ENCODE results near the gene CPA4.
A peak's percentile ranks its signal among the peaks of the same experiment; 100 is the strongest.

CPA4 gene

DNA sequence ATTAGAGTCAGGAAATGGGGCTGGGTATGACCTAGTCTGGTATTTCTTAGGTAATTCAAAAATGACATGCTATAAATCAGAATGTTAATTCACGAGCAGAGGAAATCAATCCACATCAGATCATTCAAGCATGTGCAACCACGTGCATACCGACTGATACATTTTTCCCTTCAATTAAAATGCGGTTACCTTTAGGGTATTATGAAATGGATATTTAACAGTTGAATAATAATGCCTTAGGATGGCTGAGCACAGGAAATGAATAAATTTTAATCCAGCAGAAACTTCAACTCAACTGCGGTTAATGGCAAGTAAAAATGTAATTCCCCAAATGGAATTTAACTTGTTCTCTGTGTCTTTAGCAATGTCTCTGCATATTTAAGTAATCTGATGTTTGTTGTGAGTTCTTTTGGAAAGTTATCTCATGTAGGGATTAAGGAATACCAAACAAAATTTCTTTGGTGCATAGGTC, 17.1 kb upstream of the CPA4 start:
- no peak for DNase-seq

DNA sequence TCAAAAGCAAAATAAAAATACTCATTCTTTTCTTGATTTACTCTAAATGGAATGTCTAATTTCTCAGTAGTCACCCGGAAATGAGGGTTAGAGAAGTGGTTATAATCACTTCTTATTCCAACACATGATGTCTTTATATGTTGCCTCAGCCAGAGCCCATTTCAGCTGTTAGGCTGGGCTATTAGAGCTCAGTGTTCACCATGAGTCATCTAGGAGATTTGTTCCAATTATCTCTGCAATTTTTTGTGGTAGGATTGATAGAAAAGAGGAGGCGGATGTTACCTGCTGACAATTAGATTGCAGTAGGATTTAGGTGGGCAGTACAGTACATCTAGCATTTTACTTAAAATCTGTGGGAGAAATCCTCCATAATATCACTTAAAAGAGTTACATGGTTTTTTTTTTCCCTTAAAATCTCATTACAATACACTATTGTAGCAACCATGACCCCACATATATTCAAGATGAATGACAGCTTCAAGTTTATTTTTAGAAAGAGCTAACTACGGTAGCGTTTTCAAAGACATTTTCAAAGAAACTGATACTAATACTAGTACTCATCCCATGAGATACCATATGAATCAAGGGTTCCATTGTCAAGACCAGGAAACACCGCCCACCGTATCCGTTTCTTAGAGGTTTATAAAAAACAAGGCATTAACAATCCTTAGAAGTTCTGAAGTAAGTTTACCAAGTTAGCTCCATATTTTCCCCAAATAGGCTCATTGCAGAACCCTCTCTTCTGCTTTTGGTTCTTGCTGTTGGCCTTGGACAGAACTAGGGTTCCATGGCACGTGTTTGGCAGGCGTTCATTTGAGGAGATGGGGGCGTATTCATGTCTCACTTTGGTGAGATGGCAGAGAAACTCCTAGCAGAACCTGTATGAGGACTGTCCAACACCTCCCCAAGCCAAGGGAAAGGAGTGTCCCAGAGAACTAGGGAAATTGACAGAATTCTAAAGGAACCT, 15.9 kb upstream of the CPA4 start:
- peak in 1 of 4 experiments; percentile 5 for DNase-seq

DNA sequence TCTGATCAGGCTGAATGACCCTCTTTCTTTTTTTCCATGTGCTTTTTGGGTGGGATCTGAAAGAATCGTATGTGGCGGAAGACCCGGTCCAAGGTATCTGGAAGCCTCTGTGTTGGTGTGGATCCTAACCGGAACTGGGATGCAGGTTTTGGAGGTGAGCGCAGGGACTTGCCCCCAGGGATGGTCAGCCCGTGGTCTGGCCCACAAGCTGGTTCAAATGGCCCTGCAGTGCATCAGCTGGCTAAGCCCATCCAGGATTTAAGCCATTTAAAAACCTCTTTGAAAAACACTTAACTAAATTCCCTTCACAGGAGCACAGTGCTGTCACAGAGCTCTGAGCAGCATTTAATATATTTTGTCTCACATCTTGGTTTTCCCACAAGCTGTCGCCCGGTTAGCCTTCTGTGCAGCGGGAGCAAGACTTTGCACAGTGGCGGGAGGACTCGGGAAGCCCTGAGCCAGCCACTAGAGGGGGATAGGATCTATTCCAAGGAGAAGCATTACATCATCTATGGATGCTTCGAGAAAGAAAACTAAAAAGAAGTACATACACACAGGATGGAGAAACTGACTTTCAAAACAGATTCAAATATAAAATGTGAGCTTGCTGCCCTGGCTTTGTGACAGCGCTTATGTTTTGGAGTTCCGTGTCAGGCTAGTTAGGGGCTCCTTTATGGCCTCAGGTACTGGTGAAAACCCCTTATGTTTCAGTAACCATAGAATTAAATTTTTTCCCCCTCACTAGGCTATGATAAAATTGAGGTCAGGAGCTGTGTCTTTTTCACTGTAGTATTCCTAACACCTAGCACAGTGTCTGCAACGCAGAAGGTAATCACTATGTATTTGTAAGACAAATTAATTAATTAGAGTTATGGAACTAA, 15.0 kb upstream of the CPA4 start:
- no peak for DNase-seq

DNA sequence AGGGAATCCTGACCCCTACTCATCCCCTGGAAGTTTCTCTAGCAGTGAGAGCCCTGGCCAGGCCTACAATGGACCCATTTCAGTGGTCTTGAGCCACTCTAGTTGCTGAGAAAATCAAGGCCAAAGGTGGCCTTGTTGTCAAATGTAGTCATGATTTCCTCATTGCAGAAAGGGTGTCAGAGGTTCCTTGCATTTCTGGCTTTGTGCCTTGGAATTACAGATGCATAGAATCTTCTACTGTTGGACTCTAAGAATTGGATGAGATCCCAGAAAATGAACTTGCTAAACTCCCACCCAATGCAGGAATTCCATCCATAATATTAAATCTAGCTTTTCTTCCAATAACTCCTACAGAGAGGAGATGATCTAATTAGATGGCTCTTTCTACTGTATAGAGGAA, 14.1 kb upstream of the CPA4 start:
- no peak for DNase-seq

DNA sequence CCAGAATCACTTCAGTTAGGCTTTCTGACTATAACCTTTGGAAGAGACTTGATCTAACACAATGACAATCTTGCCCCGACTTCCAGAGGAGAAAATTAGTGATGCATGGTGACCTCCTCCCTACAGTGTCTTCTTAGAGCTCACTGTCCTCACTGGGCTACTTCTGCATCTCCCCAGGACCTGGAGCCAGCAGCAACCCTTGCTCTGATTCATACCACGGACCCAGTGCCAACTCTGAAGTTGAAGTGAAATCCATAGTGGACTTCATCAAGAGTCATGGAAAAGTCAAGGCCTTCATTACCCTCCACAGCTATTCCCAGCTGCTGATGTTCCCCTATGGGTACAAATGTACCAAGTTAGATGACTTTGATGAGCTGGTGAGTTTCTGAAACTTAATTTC, 13.7 kb upstream of the CPA4 start:
- DNase-seq: no peak

DNA sequence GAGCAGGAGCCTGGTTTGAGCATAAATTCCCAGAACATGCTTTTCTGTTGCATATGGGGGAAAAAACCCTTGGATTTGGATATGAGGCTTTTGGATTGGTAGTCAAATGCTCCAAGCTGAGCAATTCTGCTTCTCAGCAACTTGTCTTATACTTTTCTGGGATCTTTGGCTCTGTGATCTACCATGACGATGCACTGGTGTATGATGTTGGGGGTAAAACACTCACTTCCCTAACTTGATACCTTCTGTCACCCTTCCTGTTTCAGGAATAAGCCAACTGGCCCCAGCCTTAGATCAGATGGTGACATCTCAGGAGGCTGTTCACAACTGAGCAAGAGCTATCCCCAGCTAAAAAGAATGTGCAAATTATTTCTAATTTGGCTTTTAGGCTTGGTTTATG, 13.1 kb upstream of the CPA4 start:
- no peak for DNase-seq

DNA sequence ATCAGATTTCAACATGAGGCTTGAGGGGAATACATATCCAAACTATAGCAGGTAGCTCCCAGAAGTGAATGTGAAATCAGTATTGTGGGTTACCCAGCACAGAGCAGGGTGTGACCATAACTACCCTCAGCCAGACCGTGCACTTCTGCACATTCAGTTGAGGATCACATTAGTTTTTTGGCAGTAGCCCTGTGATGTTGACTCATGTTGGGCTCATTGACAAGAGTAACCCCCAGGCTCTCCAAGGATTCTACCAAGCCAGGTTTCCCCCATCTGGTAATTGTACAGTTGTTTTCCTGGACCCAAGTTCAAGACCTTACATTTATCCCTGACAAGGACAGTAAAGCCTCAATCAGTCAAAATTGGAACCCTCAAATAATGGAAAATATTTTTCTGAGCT, 11.7 kb upstream of the CPA4 start:
- DNase-seq: no peak

DNA sequence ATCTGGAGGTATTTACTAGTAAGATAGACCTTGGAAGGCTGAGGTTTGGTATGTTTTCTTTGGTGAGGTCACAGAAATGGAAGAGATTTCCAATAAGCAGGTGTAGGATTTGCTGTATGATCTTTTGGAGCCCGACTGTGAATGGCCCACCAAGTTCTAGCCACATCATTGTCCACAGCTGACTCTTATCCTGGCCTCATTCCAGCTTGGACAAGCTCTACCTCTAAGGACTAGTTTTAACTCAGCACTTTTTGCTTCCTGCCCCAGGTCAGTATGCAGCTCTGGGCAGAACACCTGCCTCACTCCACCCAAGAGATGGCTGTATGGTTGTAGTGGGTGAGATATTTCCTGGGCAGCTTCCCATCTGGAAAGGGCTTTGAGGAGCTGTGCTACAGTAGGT, 6.1 kb upstream of the CPA4 start:
- DNase-seq: no peak

DNA sequence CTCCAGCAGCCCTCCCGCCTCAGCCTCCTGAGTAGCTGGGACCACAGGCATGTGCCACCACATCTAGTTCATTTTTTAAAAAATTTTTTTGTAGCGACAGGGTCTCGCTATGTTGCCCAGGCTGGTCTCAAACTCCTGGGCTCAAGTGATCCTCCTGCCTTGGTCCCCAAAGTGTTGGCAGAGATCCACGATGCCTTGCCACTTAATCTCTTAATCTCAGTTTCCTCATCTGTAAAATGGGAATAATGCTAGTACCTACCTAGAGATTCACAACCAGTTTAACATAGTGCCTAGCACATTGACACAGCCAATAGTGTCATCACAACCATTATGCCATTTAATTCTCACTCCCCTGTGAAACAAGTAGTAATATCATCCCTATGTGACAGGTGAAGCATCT, 4.8 kb upstream of the CPA4 start:
- no peak for DNase-seq

DNA sequence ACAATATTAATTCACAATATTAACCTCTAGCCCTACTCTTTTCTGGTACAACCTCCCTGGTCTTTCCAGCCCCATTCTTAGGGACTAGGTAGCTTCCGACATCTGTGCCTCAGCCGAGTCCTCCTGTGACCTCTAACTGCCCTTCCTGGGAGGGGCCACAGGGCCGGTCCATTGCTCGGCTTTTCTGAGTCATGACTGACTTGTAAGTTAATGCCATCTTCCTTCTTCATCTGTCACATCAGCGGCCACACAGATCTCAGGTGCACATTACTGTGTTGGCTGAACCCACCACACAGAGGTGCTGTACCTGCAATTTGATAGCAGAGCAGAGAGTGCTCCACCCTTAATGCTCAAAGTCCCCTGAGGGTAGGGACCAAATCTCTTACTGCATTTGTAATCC, 4.1 kb upstream of the CPA4 start:
- no peak for DNase-seq

DNA sequence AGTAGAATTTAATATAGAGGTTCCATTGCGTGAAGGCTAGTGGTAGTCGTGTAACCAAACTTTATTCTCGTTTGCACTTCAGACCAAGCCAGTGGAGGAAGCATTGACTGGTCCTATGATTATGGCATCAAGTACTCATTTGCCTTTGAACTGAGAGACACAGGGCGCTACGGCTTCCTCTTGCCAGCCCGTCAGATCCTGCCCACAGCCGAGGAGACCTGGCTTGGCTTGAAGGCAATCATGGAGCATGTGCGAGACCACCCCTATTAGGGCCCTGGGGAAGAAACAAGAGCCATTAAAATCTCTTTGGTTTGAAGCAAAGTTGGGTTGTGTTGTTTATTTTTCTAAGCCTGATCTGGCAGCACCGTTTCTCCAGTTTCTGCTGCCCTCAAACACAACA, 3.5 kb upstream of the CPA4 start:
- no peak for DNase-seq

DNA sequence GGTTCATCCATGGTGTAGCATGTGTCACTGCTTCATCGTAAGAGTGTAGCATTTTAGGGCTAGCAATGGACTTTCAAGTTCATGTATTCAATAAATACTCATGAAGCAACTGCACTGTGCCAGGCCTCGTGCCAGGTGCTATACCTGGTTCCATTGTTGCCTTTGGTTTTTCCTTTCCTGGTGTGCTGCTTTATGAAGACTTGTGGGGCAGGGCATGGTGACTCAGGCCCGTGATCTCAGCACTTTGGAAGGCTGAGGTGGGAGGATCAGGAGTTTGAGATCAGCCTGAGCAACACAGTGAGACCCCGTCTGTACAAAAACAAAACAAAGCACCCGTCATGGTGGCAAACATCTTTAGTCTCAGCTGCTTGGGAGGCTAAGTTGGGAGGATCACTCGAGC, 2.2 kb upstream of the CPA4 start:
- no peak for DNase-seq

DNA sequence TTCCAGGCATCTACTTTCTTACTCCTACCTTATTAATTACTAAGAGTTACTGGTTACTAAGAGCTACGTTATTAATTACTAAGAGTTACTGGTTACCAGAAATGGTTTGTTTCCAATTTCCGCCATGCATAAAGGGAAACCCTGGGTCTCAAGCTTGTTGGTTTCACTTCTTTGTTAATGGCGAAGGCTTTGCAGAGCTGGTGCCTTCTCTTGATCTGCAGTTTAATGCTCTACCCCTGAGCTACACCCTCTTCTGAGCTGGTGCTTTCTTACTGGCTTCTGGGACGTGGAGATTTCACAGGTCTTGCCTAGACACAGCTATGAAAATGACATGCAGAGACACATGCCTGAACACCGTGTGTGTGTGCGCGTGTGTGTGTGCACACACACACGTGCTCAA, 560 bp downstream of the CPA4 start:
- no peak for DNase-seq

DNA sequence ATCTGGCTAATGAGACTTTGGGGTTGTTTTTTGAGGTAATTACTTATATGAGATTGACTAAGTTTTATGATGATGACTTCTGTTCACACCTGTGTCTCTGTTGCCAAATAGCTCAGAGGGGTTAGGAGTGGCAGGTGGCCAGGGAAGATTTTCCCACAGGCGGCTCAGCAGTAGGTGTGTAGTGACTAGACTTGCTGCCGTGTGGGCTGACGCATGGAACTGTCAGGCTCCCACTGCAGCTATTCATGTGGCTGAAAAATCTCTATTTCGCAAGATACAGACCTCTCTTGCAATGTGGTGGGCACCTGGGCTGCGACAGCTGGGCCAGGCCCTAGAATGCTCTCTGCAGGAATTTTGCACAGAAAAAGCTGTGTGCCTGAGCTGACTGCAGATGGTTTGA, 1.4 kb downstream of the CPA4 start:
- no peak for DNase-seq

DNA sequence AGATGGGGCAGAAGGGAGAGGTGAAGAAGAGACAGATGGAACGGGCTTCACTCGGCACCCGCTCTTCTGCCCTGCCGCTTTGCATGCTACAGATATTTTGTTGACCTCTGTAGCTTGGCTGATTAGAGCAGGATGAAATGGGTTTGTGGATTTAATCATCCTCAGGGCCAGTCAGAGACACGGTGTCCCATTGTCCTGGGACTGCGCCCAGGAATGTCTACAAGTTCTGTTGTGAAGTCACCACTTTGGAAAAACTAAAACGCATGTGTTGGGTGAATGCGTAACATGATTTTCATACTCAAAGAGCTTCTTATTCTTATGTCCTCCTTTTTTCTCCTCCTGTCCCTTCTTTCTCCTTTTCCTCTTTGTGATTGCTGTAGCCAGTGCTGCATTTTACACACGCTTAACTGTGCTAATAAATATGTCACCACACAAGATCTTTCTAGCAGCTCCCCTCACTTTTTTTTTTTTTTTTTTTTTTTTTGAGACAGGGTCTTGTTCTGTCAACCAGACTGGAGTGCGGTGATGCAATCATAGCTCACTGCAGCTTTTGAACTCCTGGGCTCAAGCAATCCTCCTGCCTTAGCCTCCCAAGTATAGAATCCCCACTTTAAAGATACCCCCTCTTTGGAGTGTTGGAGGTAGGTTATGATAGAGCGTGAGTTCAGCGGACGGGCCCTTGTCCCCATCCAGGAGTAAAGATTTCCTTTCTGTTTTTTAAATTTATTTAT, 3.4 kb downstream of the CPA4 start:
- DNase-seq: no peak

DNA sequence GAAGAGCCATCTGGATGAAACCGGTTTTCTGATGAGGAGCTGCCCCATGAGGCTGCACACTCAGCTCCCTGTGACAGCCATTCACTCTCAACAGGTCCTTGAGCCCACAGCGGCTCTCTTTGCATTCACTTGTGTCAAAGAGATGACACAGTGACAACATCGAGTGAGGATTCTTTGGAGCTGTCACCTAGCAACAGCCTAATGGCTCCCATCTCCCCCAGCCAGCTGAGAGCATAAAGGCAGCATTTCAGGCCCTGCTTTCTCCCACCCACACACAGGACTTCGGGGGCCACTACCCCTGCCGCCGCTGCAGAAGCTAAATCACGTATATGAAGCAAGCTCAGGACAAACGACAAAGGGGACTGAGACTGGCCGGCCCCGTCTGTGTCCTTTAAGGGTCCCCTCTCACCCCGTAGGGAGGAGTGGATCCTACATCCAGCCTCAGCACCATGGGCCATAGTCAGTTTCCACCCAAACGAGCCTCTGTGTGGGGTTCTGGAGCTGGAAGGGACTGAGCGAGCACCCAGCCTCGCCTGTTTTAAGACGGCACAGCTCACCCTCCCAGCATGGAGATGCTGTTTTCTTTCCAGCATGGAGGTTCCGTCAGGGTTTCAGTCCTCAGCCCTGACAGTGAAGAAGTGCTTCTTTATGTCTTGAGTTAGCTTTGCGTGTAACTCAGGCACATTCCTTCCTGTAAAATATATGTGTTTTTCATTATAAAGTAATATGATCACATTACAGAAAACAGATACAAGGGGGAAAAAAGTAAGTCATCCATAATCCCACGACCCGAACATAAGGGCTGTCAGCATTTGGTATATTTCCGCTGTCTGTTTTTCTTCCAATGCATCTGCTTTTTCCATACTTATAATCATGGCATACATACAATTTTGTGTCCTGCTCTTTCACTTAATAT, 4.9 kb downstream of the CPA4 start:
- DNase-seq: no peak

DNA sequence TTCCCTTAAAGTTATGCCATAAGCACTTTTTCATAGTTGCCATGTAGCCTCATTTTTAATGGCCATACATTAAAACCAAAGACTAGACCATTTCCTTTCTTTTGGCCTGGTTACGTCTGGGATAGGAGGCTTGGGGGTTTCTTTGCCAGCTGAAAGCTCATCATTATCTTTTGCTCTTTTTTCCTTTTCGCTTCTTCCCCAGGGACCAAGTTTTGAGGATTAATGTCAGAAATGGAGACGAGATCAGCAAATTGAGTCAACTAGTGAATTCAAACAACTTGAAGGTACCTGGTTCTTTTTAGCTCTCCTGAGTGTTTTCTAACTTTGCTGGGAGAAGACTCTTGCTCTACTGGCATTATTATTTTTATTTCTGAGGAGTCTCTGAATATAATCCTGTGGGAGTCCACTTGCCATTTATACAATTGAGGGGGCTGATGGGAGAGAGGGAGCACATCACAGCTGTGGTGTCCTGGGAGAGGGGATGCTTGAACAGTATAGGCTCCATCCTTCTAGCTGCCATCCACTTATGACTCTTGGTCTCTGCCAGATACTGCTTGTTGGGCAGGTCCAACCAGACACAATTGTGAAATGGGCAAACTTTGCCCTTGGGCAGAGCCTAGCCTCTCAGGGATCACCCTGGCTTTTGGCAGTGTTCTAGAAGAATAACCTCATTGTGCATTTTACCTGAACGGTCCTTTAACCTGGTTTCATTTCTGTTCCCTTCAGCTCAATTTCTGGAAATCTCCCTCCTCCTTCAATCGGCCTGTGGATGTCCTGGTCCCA, 5.8 kb downstream of the CPA4 start:
- no peak for DNase-seq

DNA sequence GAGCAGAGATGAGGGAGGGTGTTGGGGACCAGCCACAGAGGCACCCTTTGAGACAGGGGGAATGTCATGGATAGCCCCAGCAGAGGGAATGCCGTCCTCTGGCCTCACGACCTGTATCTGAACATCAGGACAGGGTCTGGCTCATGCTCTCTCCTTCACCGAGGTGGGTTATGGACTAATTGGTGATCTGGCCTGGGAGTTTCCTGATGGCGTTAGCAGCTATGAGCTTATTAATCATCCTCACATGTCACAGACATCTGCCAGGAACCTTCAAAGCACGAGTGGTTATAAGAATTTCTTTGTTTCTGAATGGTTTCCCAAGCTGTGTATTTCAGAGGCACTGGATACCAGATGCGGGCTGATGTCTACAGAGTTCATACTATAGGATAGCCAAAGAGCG, 6.9 kb downstream of the CPA4 start:
- no peak for DNase-seq

DNA sequence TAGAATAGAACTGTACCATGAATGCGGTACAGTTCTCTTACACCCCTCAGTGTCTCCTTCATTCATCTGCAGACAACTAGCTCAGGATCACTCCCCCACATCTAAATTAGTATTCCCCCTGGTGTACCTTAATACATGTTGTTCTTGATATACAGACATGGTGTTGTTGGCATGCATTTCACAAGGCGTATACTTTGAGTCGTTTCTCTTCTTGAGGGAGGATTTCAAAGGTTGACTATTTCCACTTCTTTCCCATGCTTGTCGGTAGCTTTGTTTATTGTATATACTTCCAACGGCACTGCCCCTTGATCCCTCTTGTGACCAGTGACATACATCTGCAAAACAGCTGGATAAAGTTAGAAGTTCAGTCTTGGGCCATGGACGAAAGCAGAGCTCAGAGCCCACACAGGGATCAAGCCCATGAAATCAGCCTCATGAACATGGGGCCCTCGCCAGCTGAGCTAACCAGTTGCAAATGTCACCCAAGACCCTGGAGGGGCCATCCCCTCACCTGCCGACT, 8.6 kb downstream of the CPA4 start:
- no peak for DNase-seq

DNA sequence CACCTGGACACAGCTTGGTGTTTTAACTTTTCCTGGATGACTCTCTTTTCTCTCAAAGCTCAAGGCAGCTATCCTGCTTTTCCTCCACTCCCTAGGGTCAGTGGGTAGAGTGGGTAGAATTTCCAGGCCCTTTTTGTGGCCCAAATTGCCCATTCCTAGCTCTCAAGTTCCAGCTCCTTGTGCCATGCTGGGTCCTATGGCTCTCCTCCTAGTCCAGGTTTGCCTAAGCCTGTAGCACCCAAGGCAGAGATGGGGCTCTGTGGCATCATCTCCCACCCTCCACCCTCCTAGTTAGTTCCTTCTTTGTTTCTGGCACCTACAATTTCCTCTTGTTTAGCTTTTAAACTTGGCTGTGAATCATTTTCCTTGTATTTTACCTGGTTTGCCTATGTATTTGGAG, 9.7 kb downstream of the CPA4 start:
- no peak for DNase-seq

DNA sequence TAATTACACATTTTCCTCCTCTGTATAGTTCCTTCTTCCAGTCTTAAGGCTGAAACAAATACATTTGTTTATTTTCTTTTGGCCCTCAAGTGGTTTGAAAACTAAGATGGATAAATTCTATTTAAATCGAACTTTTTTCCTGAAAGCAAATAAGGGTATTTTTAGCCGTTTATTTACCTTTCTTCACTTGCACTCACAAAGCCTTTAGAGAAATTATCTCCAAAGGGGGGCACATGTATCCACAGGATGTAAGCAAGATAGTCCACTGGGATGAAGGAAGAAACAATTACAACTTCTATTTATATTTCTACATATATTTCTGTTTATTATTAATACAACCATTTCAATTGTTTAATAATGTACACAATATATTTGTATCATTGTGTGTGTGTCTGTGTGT, 10.2 kb downstream of the CPA4 start:
- no peak for DNase-seq
